ENCODE measurements around the gene COL10A1.

- TF ChIP-seq CTCF (IDR thresholded peaks at IDR 0.05; ENCODE audit: insufficient read depth, low read length): no peak
- no peak for TF ChIP-seq POLR2AphosphoS5 (IDR thresholded peaks at IDR 0.05; ENCODE audit: low read depth)
Measured at GRCh38 chr6:116170358-116171057, 44.6 kb upstream of the COL10A1 start.
